Kidney (tissue), 14 donors: ENCODE data around the gene COMMD2. TPM values are rescaled to one million over a fixed set of nuclear protein-coding genes. Genes with fewer than 3 reads are reported as not detected.

Experiments
- DNase-seq, 5 donors: peaks; one replicate each; pipeline ENCODE4 v3.0.0-alpha.2; 2013 to 2020
- FAIRE-seq: peaks from 2 replicates; lab custom pipeline; 2012; peaks lifted over from hg19 to GRCh38; lab: Jason Lieb, UNC
- H3K27ac ChIP-seq, 2 donors: one replicate each; pipeline ENCODE4 v1.7.0; 2013; ENCODE audit warnings: low read depth in 2 of 2, low read length in 2 of 2, inconsistent platforms in 1 of 2
- H3K27me3 ChIP-seq: one replicate; pipeline ENCODE4 v1.7.1; 2013; ENCODE audit warnings: low read length, inconsistent platforms; ENCODE audit not compliant: control insufficient read depth, insufficient read depth
- H3K36me3 ChIP-seq, 3 donors: one replicate each; pipeline versions ENCODE4 v1.7.0 to v1.7.1; 2013; ENCODE audit warnings: low read length in 3 of 3, control low read depth in 1 of 3, inconsistent platforms in 1 of 3; ENCODE audit not compliant: insufficient read depth in 3 of 3, control insufficient read depth in 2 of 3
- H3K4me1 ChIP-seq, 3 donors: one replicate each; pipeline versions ENCODE4 v1.7.0 to v1.7.1; 2013; ENCODE audit warnings: low read length in 3 of 3, inconsistent platforms in 1 of 3, low read depth in 1 of 3; ENCODE audit not compliant: control insufficient read depth in 2 of 3, insufficient read depth in 2 of 3
- H3K4me3 ChIP-seq, 3 donors: one replicate each; pipeline versions ENCODE4 v1.7.0 to v1.8.1; 2013; ENCODE audit warnings: low read length in 3 of 3, control low read depth in 1 of 3, inconsistent platforms in 1 of 3
- H3K9ac ChIP-seq, 3 donors: one replicate each; pipeline versions ENCODE4 v1.7.0 to v1.7.1; 2013; ENCODE audit warnings: low read length in 3 of 3, control low read depth in 1 of 3, inconsistent platforms in 1 of 3
- H3K9me3 ChIP-seq, 3 donors: one replicate each; pipeline versions ENCODE4 v1.7.0 to v1.7.1; 2013; ENCODE audit warnings: low read length in 3 of 3, control low read depth in 1 of 3, inconsistent platforms in 1 of 3; ENCODE audit not compliant: control insufficient read depth in 2 of 3, insufficient read depth in 1 of 3
- intact Hi-C: fragments of 100-400 bp; cut with DNase I; formaldehyde crosslinking; loops from one replicate; pipeline ENCODE4 v1.11.1; 2022
- polyA plus RNA-seq: library from polyadenylated mRNA; stranded (reverse); fragments of 350-450 nt; fragmentation: Illumina TruSeq; extraction: RNeasy Lipid Tissue Mini Kit (QIAGEN cat#74804); gene quantifications from one replicate; pipeline ENCODE4 v1.2.3, GENCODE V29; 2014; ENCODE audit warnings: low read depth, low replicate concordance; ENCODE audit not compliant: insufficient read depth
- total RNA-seq: library from RNA; stranded (reverse); fragmentation: NEBNext Ultra II Directional; extraction: Animal tissue kit (Norgen Biotek cat#: 25700); gene quantifications from one replicate; pipeline ENCODE4 v1.2.1, GENCODE V29; 2021
- TF ChIP-seq, protein P1 (sequence below): IDR thresholded peaks from 3 replicates; pipeline ENCODE4 v1.5.1; 2012; ENCODE audit warnings: mild to moderate bottlenecking, moderate library complexity, borderline replicate concordance; ENCODE audit not compliant: insufficient read depth; ENCODE audit errors: extremely low read depth
- donor health status: control.
- donor health status: control.
- donor health status: control.
- donor health status: control.
- donor health status: control.
- donor health status: DM: yes; HTN: yes; CAD: no.
- donor health status: Normal renal cell carcinoma (clear cell type).

COMMD2 gene
- total and polyA plus RNA-seq, 2 donors from 2014 or later = 17.9 to 43.4 TPM

DNA sequence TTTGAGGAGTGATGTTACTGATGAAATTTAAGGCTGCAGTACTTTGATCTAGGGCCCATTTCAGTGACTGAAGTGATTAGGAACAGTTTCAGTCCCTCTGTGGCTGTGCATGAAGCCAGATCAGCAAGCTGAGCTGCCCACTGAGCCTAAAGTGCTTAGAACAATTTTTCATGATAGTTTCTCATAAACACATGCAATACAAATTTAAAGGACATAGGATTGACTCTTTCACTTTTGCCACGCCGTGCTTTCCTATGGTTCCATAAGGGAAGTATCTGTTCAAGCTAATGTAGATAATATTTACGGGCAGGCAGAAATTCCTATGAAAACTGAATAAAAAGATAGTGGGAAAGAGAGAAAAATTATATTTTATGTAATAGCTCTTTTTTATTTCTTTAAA is 29.5 kb upstream of the COMMD2 start:
- Histone ChIP-seq H3K4me1 (no peaks in the 10 kb centered on the region), H3K9me3 (no peaks in the 10 kb centered on the region), H3K27ac (no peak overlapping the region), H3K9ac (no peak overlapping the region), H3K36me3 (no peaks in the 10 kb centered on the region), H3K27me3 (no peaks in the 10 kb centered on the region), H3K4me3 (no peak overlapping the region)
- DNase-seq (no peak), FAIRE-seq (no peak)
- TF ChIP-seq, protein P1, sequence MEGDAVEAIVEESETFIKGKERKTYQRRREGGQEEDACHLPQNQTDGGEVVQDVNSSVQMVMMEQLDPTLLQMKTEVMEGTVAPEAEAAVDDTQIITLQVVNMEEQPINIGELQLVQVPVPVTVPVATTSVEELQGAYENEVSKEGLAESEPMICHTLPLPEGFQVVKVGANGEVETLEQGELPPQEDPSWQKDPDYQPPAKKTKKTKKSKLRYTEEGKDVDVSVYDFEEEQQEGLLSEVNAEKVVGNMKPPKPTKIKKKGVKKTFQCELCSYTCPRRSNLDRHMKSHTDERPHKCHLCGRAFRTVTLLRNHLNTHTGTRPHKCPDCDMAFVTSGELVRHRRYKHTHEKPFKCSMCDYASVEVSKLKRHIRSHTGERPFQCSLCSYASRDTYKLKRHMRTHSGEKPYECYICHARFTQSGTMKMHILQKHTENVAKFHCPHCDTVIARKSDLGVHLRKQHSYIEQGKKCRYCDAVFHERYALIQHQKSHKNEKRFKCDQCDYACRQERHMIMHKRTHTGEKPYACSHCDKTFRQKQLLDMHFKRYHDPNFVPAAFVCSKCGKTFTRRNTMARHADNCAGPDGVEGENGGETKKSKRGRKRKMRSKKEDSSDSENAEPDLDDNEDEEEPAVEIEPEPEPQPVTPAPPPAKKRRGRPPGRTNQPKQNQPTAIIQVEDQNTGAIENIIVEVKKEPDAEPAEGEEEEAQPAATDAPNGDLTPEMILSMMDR = no peak
- intact Hi-C loops = no loop called here

DNA sequence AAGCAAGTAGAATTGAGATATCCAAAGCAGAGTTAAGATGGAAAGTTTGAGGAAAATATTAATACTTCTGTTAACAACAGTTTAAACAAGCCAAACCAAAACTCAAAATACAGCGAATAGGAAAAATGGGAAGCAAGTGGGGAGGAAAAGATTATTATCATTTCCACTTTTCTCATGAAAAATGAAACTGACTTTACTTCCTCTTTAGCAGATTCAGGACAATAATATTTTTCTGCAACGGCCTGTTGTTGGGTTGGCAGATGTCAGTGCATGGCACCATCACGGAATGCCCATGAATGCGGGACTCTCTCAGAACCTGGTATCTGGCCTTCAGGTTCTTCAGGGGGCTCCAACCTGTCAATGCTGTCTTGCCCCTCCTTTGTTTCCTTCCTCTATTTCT is 28.9 kb upstream of the COMMD2 start:
- H3K4me3 ChIP-seq = no peak overlapping the region
- H3K27me3 ChIP-seq = no peaks in the 10 kb centered on the region
- intact Hi-C loops = no loop called here
- no peaks in the 10 kb centered on the region for H3K36me3 ChIP-seq
- no peaks in the 10 kb centered on the region for H3K4me1 ChIP-seq
- H3K9ac ChIP-seq = no peak overlapping the region
- H3K9me3 ChIP-seq = no peaks in the 10 kb centered on the region
- FAIRE-seq (no peak), DNase-seq (no peak)
- H3K27ac ChIP-seq = no peak overlapping the region
- TF ChIP-seq, protein P1 = no peak

DNA sequence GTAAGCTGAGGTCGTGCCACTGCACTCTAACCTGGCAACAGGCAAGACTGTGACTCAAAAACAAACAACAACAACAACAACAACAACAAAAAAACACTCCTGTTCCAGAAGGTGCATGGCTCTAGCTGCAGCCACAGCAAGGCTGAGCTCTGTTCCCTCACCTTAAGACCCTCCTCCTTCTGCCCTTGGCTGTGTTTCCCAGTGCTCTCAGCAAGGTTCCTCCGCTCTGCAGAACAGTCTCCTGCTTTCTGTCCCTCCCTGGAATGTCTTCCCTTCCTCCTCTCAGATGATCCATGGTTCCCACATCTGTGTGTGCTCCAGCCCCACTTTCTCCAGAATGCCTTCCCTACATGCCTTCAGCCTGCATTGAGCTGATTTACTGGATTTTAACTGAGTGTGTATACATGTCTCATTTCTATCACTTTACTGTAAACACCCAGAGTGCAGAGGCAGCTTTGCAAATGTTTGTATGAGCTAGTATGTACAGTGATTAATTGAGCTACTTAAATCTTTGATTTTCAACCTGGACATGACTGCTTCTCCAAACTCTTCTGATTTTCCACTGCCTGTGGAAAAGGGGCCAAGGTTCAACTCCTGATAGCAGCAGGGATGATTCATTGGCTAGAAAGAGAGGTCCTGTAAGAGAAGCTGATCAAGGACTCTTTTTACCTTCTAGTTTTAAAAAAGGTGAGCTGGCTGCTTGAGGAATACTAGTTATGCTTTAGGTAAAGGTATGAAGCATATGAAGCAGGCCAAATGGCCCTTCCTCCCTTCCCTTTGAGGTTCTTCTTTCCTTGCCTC is 25.3 kb upstream of the COMMD2 start:
- Histone ChIP-seq H3K36me3 (no peaks in the 10 kb centered on the region), H3K9me3 (no peaks in the 10 kb centered on the region), H3K4me3 (no peak overlapping the region), H3K9ac (no peak overlapping the region), H3K4me1 (no peaks in the 10 kb centered on the region), H3K27ac (no peak overlapping the region), H3K27me3 (no peaks in the 10 kb centered on the region)
- TF ChIP-seq, protein P1 = no peak
- intact Hi-C loops = no loop called here
- FAIRE-seq (no peak), DNase-seq (no peak)
